ENCODE results near the gene P2RX6.
"Not testable (repeated sequence)": the region's sequence is repeated elsewhere in the genome, so short reads cannot be mapped to it uniquely, and the experiment has no call there.

P2RX6 gene

DNA sequence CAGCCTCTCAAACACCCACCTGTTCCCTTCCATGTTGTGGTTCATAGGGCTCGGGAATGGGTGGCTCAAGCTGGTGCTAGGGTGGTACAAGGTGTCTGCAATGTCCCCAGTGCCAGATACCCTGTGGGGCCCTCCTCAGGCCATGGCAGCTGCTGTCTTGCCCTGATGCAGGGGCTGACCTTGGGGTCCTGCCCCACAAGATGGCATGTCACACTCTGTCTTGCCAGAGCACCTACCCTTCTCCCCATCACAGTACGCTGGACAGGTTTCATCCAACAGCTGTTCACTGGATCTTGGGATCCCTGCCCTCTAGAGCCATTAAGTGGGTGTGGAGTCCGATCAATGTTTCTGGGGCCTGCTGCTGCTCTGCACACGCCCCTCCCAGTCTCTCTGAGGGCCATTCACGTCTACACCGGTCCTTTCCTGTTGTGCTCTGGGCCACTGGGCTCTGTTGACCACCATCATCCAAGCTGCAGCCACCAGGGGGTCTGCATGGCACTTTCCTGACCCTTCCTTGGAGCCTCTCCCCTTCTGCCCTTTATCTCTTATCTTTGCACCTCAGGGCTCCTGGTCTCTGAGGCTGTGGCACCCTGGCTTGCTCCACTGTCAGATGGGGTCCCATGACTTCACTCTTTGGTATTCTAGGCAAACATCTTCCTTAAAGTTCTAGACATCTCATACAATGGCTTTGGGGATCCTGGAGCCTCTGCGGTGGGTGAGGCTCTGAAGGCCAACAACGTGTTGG, 37.9 kb downstream of the P2RX6 start:
- TF ChIP-seq, protein P1, sequence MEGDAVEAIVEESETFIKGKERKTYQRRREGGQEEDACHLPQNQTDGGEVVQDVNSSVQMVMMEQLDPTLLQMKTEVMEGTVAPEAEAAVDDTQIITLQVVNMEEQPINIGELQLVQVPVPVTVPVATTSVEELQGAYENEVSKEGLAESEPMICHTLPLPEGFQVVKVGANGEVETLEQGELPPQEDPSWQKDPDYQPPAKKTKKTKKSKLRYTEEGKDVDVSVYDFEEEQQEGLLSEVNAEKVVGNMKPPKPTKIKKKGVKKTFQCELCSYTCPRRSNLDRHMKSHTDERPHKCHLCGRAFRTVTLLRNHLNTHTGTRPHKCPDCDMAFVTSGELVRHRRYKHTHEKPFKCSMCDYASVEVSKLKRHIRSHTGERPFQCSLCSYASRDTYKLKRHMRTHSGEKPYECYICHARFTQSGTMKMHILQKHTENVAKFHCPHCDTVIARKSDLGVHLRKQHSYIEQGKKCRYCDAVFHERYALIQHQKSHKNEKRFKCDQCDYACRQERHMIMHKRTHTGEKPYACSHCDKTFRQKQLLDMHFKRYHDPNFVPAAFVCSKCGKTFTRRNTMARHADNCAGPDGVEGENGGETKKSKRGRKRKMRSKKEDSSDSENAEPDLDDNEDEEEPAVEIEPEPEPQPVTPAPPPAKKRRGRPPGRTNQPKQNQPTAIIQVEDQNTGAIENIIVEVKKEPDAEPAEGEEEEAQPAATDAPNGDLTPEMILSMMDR (IDR thresholded peaks at IDR 0.05; ENCODE audit: unreplicated experiment in 3 of 3) = no peak
- Mint-ChIP-seq H3K4me1 (peaks cover 5% of the 10 kb centered on the region), H3K4me3 (no peak overlapping the region), H3K27ac (no peak overlapping the region), H3K9me3 (no peaks in the 10 kb centered on the region), H3K36me3 (ENCODE audit: low read depth) (no peaks in the 10 kb centered on the region), H3K27me3 (ENCODE audit: low read depth) (peaks cover 16% of the 10 kb centered on the region)

DNA sequence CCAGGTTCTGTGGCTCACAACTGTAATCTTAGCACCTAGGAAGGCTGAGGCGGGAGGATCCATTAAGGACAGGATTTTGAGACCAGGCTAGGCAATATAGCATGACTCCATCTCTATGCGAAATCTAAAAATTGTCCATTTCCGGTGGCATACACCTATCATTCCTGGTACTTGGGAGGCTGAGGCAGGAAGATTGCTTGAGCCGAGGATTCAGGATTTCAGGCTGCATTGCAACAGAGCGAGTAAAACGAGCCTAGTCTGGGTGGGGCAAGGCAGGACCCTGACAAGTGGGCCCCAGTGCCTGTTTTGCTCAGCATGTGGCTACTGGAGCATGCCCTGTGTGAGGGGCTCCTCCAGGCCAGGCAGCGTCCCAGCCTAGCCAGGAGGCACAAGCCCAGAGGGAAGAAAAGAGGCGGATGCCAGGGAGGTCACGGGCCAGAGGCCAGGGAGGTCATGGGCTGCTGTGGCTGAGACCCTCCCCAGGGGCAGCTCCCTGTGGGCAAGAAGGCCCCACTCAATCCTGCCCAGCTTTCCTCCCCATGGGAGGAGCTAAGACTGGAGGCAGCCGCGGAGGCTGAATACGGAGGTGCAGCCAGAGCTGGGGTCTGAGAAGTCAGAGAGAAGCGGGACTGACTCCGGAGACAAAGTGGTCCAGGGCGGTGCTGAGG, 39.2 kb downstream of the P2RX6 start:
- Mint-ChIP-seq H3K36me3 (ENCODE audit: low read depth) (no peaks in the 10 kb centered on the region), H3K4me1 (peaks cover 5% of the 10 kb centered on the region)
- TF ChIP-seq, protein P1 (IDR thresholded peaks at IDR 0.05; ENCODE audit: unreplicated experiment in 3 of 3) = no peak

DNA sequence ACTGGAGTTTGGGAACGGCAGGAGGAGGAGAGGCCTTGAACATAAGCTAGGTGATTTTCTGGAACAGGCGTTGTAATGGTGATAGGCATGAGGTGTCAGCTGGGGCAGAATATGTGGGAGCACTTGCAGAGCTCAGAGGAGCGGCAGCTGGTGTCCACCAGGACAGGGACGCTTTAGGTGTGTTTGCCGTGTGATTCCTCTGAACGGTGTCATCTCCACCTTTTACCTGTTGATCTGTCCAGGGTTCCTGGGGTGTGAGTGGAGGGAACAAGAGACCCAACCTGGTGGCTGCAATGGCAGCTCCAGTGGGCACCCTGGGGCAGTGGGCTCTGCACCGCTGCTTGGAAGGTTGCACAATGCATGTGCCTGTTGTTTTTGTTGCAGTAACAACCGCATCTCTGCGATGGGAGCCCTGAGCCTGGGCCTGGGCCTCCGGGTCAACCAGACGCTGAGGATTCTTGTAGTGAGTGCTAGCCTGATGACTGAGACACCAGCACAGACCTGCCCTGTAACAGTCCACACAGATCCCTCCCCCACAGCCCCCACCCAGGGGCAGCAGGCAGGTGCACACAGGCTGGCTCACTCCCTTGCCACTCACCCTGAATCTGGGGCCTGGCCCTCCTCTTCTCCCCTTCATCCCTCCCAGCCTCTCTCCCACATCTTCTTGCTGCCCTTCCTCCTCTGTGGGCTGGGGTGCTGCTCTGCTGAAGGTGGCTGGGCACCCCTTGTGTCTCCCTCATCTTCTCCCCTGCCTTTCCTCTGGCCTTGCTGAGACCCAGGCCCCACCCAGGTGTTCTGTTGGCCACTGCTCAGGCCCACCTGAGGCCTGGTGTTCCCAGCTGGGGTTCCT, 40.0 kb downstream of the P2RX6 start:
- no peaks in the 10 kb centered on the region for H3K36me3 Mint-ChIP-seq (ENCODE audit: low read depth)
- no peak overlapping the region for H3K27ac Mint-ChIP-seq
- peak overlapping the region in 1 of 3 experiments; percentile 34 for H3K4me3 Mint-ChIP-seq
- H3K9me3 Mint-ChIP-seq = no peaks in the 10 kb centered on the region
- TF ChIP-seq, protein P1 (IDR thresholded peaks at IDR 0.05; ENCODE audit: unreplicated experiment in 3 of 3) = no peak
- peaks cover 5% of the 10 kb centered on the region for H3K4me1 Mint-ChIP-seq
- H3K27me3 Mint-ChIP-seq (ENCODE audit: low read depth) = peaks cover 16% of the 10 kb centered on the region

More for the DNA sequence above, 39.2 kb downstream of the P2RX6 start:
- Mint-ChIP-seq H3K27ac (no peak overlapping the region), H3K27me3 (ENCODE audit: low read depth) (peaks cover 16% of the 10 kb centered on the region), H3K9me3 (no peaks in the 10 kb centered on the region), H3K4me3 (peak overlapping the region in 1 of 3 experiments; percentile 34)

DNA sequence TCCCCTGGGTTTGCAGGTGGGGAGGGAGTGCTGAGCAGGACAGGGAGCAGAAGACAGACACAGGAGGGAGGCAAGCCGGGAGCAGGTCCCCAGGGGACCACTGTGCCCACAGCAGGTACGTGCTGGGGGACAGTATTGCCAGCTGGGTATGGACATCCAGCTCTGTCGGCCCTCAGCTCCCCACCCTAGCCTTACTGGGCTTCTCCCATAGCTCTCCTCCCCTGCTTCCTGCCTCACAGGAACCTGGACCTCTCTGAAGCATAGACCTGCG, 40.5 kb downstream of the P2RX6 start:
- Mint-ChIP-seq H3K4me3 (no peak overlapping the region), H3K27me3 (ENCODE audit: low read depth) (peaks cover 13% of the 10 kb centered on the region), H3K4me1 (peaks cover 5% of the 10 kb centered on the region), H3K27ac (no peak overlapping the region), H3K9me3 (no peaks in the 10 kb centered on the region), H3K36me3 (ENCODE audit: low read depth) (no peaks in the 10 kb centered on the region)
- TF ChIP-seq, protein P1 (IDR thresholded peaks at IDR 0.05; ENCODE audit: unreplicated experiment in 3 of 3) = no peak

DNA sequence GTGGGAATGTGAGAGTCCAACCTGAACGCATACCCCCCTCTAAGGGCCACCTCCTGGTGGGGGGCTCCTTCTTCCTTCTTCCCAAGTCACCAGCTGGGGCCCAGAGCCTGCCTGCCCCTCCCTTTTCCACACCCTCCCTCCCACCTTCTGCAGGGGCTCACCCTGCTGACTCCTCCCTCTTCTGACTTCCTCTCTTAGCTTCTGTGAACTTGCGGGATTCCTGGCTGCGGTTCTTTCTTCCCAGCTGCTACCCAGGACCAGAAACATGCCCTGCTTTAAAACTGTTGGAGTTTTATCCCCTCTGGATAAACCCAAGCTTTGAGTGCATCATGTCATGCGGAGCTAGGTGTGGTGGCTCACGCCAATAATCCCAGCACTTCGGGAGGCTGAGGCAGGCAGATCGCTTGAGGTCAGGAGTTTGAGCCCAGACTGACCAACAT, 40.9 kb downstream of the P2RX6 start:
- peaks cover 5% of the 10 kb centered on the region for H3K4me1 Mint-ChIP-seq
- H3K27ac Mint-ChIP-seq = no peak overlapping the region
- H3K27me3 Mint-ChIP-seq (ENCODE audit: low read depth) = peaks cover 13% of the 10 kb centered on the region
- H3K4me3 Mint-ChIP-seq = no peak overlapping the region
- H3K36me3 Mint-ChIP-seq (ENCODE audit: low read depth) = no peaks in the 10 kb centered on the region
- H3K9me3 Mint-ChIP-seq = no peaks in the 10 kb centered on the region
- TF ChIP-seq, protein P1 (IDR thresholded peaks at IDR 0.05; ENCODE audit: unreplicated experiment in 3 of 3) = no peak

DNA sequence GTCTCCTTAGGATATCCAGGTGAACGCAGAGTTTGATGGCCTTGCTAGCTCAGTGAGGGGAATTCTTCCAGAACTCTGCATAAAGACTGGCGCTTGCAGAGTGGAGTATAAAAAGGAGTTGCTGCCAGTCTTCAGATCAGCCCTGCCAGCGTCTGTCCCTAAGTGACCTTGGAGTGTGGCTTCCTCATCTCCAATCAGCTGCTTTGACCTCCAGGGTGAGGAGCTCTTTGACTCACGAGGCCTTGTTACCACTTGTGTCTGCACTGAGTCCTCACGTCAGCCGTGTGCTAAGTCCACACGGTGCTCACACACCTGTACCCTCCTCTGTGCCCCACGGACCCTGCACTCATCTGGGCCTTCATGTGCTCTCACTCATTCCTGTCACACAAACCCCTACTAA, 45.4 kb downstream of the P2RX6 start:
- not testable (repeated sequence) for H3K4me1 Mint-ChIP-seq; H3K27ac Mint-ChIP-seq; H3K36me3 Mint-ChIP-seq (ENCODE audit: low read depth); H3K27me3 Mint-ChIP-seq (ENCODE audit: low read depth); H3K9me3 Mint-ChIP-seq; H3K4me3 Mint-ChIP-seq

DNA sequence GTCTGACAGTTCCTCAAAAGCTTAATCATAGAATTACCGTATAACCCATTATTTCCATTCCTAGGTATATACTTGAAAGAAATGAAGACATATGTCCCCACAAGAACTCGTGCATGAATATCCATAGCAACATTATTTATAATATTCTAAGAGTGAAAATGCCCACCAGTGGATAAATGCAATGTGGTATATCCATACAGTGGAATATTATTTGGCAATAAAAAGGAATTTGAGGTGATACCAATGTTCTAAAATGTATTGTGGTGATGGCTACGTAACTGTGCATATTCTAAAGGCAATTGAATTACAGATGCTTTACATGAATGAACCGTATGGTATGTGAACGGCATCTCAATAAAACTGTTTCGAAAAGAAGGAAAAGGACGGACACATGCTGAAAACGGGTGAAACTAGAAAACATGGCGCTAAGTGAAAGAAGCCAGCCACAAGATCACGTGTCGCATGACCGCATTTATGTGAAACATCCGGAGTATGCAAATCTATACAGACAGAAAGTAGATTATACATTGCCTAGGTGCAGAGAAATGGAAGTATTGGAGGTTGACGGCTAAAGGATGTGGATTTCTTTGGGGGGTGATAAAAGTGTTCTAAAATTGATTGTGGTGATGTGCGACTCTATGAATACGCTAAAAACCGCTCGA, 46.8 kb downstream of the P2RX6 start:
- H3K4me1 Mint-ChIP-seq; H3K9me3 Mint-ChIP-seq; H3K27ac Mint-ChIP-seq; H3K4me3 Mint-ChIP-seq; H3K36me3 Mint-ChIP-seq (ENCODE audit: low read depth): not testable (repeated sequence)
- peaks cover 13% of the 10 kb centered on the region for H3K27me3 Mint-ChIP-seq (ENCODE audit: low read depth)

DNA sequence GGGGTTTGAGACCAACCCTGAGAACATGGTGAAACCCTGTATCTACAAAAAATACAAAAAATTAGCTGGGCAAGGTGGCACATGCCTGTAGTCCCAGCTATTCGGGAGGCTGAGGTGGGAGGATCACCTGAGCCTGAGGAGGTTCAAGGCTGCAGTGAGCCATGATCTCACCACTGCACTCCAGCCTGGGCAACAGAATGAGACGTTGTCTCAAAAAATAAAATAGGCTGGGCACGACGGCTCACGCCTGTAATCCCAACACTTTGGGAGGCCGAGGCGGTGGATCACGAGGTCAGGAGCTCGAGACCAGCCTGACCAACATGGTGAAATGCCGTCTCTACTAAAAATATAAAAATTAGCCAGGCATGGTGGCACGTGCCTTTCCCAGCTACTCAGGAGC, 49.5 kb downstream of the P2RX6 start:
- peaks cover 18% of the 10 kb centered on the region for H3K27me3 Mint-ChIP-seq (ENCODE audit: low read depth)
- H3K36me3 Mint-ChIP-seq (ENCODE audit: low read depth); H3K4me3 Mint-ChIP-seq; H3K4me1 Mint-ChIP-seq; H3K27ac Mint-ChIP-seq; H3K9me3 Mint-ChIP-seq: not testable (repeated sequence)
